NCI-H2171 (cell line): ENCODE measurements around the gene PTGDR2.

ENCODE experiments used
- DNase-seq: peaks from one replicate; lab custom pipeline; 2025; lab: John Stamatoyannopoulos, UW

PTGDR2 gene

GRCh38 chr11:60809691-60810090 lies 46.1 kb downstream of the PTGDR2 start:
- no peak for DNase-seq

- DNase-seq: no peak
Measured at GRCh38 chr11:60809249-60809648, 46.5 kb downstream of the PTGDR2 start.

GRCh38 chr11:60803273-60803936 lies 52.3 kb downstream of the PTGDR2 start:
- no peak for DNase-seq

GRCh38 chr11:60801194-60801593 lies 54.6 kb downstream of the PTGDR2 start:
- DNase-seq: no peak
